LNCaP clone FGC (cell line): ENCODE results near the gene LIPI.
"Not testable (repeated sequence)": the region's sequence is repeated elsewhere in the genome, so short reads cannot be mapped to it uniquely, and the experiment has no call there.

Experiments
- DNase-seq: peaks from one replicate; pipeline ENCODE4 v3.0.0-alpha.2; 2011; ENCODE audit warnings: low read depth
- H3K4me3 ChIP-seq: 2 replicates; pipeline ENCODE4 v1.5.1; 2011; ENCODE audit warnings: mild to moderate bottlenecking, low read depth, low read length, control low read depth
- CTCF ChIP-seq: IDR thresholded peaks from 2 replicates; pipeline ENCODE4 v1.5.1; 2012; ENCODE audit warnings: mild to moderate bottlenecking; ENCODE audit not compliant: control insufficient read depth, insufficient read depth; ENCODE audit errors: extremely low read depth

LIPI gene

GRCh38 chr21:14120091-14120734 is 90.5 kb downstream of the LIPI start:
- peak; percentile 15 for DNase-seq
- H3K4me3 ChIP-seq: no peak overlapping the region
- TF ChIP-seq CTCF: peak; percentile 97

GRCh38 chr21:14119038-14119437 is 91.7 kb downstream of the LIPI start:
- DNase-seq: peak; percentile 3
- peak; percentile 42 for TF ChIP-seq CTCF
- no peak overlapping the region for H3K4me3 ChIP-seq

- no peak overlapping the region for H3K4me3 ChIP-seq
- no peak for DNase-seq
- no peak for TF ChIP-seq CTCF
Measured at GRCh38 chr21:14116080-14116481, 94.7 kb downstream of the LIPI start.

- no peak overlapping the region for H3K4me3 ChIP-seq
- TF ChIP-seq CTCF: no peak
- DNase-seq: no peak
Measured at GRCh38 chr21:14115646-14116045, 95.1 kb downstream of the LIPI start.

- H3K4me3 ChIP-seq: no peak overlapping the region
- no peak for TF ChIP-seq CTCF
- DNase-seq: peak; percentile 35
Measured at GRCh38 chr21:14114251-14114650, 96.5 kb downstream of the LIPI start.

GRCh38 chr21:14104564-14104963 is 106.2 kb downstream of the LIPI start:
- not testable (repeated sequence) for DNase-seq, H3K4me3 ChIP-seq

- H3K4me3 ChIP-seq: no peak overlapping the region
- TF ChIP-seq CTCF: no peak
- DNase-seq: no peak
Measured at GRCh38 chr21:14099570-14099969, 111.2 kb downstream of the LIPI start.
